Lower lobe of right lung (tissue), 2 donors: Measurements from ENCODE around the gene TCF4. TPM values are rescaled to one million over a fixed set of nuclear protein-coding genes. Genes with fewer than 3 reads are reported as not detected.

ENCODE experiments used
- ATAC-seq, 2 donors: fragments of 200-7000 bp; cut with Tn5 transposase; one replicate each; pipeline ENCODE4 v1.9.1; 2020 to 2022; ENCODE audit warnings: mild to moderate bottlenecking in 2 of 2, moderate library complexity in 2 of 2
- DNase-seq: peaks from one replicate; pipeline ENCODE4 v3.0.0-alpha.2; 2020
- H3K27ac ChIP-seq: fragments of 200-600 bp; one replicate; pipeline ENCODE4 v1.8.0; 2022
- H3K27me3 ChIP-seq: fragments of 200-600 bp; one replicate; pipeline ENCODE4 v1.8.0; 2022; ENCODE audit warnings: low read depth
- H3K36me3 ChIP-seq: fragments of 200-600 bp; one replicate; pipeline ENCODE4 v1.8.0; 2022; ENCODE audit warnings: mild to moderate bottlenecking
- H3K4me1 ChIP-seq: fragments of 200-600 bp; one replicate; pipeline ENCODE4 v1.8.0; 2022
- H3K4me3 ChIP-seq: fragments of 200-600 bp; one replicate; pipeline ENCODE4 v1.8.0; 2022; ENCODE audit warnings: mild to moderate bottlenecking
- H3K9me3 ChIP-seq: fragments of 200-600 bp; one replicate; pipeline ENCODE4 v1.8.0; 2022
- CTCF ChIP-seq: fragments of 200-600 bp; IDR thresholded peaks from one replicate; pipeline ENCODE4 v1.8.0; 2022; ENCODE audit warnings: antibody characterized with exemption, mild to moderate bottlenecking
- intact Hi-C: fragments of 100-400 bp; cut with DNase I; formaldehyde crosslinking; loops from one replicate; pipeline ENCODE4 v1.11.0; 2022
- total RNA-seq: library from RNA; stranded (reverse); fragmentation: NEBNext Ultra II Directional; extraction: Animal tissue kit (Norgen Biotek cat#: 25700); gene quantifications from one replicate; pipeline ENCODE4 v1.2.1, GENCODE V29; 2021
- donor health status: DM: no; HTN: yes; CAD: no; lungs with severe emphysema.

TCF4 gene
- total RNA-seq, 1 donor from 2014 or later = 112 TPM

- H3K27ac ChIP-seq = no peak overlapping the region
- H3K9me3 ChIP-seq = no peaks in the 10 kb centered on the region
- no peaks in the 10 kb centered on the region for H3K36me3 ChIP-seq
- H3K4me3 ChIP-seq = no peak overlapping the region
- TF ChIP-seq CTCF = no peak
- intact Hi-C loops = no loop called here
- DNase-seq (no peak), ATAC-seq (no peak)
- no peaks in the 10 kb centered on the region for H3K27me3 ChIP-seq
- peaks cover 17% of the 10 kb centered on the region for H3K4me1 ChIP-seq
These were observed 273.3 kb downstream of the TCF4 start for GRCh38 chr18:55314615-55315237.

GRCh38 chr18:55314031-55314430 lies 274.0 kb downstream of the TCF4 start:
- no peak for TF ChIP-seq CTCF
- DNase-seq = no peak
- intact Hi-C loops = no loop called here
- no peaks in the 10 kb centered on the region for H3K36me3 ChIP-seq
- H3K9me3 ChIP-seq = no peaks in the 10 kb centered on the region
- peaks cover 14% of the 10 kb centered on the region for H3K4me1 ChIP-seq
- H3K4me3 ChIP-seq = no peak overlapping the region
- H3K27ac ChIP-seq = no peak overlapping the region
- no peak for ATAC-seq
- no peaks in the 10 kb centered on the region for H3K27me3 ChIP-seq

GRCh38 chr18:55310863-55311262 lies 277.1 kb downstream of the TCF4 start:
- H3K27me3 ChIP-seq = no peaks in the 10 kb centered on the region
- ATAC-seq = no peak
- H3K27ac ChIP-seq = no peak overlapping the region
- no peak overlapping the region for H3K4me3 ChIP-seq
- no peaks in the 10 kb centered on the region for H3K36me3 ChIP-seq
- H3K4me1 ChIP-seq = peaks cover 12% of the 10 kb centered on the region
- no peak for DNase-seq
- no peak for TF ChIP-seq CTCF
- intact Hi-C loops = no loop called here
- H3K9me3 ChIP-seq = no peaks in the 10 kb centered on the region

GRCh38 chr18:55310044-55310676 lies 277.8 kb downstream of the TCF4 start:
- Histone ChIP-seq H3K27me3 (no peaks in the 10 kb centered on the region), H3K27ac (no peak overlapping the region), H3K36me3 (no peaks in the 10 kb centered on the region), H3K9me3 (no peaks in the 10 kb centered on the region), H3K4me3 (no peak overlapping the region), H3K4me1 (peaks cover 12% of the 10 kb centered on the region)
- intact Hi-C loops = no loop called here
- no peak for TF ChIP-seq CTCF
- ATAC-seq (no peak), DNase-seq (no peak)

GRCh38 chr18:55309249-55309648 lies 278.7 kb downstream of the TCF4 start:
- peaks cover 12% of the 10 kb centered on the region for H3K4me1 ChIP-seq
- no peaks in the 10 kb centered on the region for H3K36me3 ChIP-seq
- no peaks in the 10 kb centered on the region for H3K9me3 ChIP-seq
- ATAC-seq (no peak), DNase-seq (no peak)
- intact Hi-C loops = no loop called here
- H3K27me3 ChIP-seq = no peaks in the 10 kb centered on the region
- no peak overlapping the region for H3K4me3 ChIP-seq
- no peak for TF ChIP-seq CTCF
- no peak overlapping the region for H3K27ac ChIP-seq
